ENCODE results near the gene KDM2A.

DNA sequence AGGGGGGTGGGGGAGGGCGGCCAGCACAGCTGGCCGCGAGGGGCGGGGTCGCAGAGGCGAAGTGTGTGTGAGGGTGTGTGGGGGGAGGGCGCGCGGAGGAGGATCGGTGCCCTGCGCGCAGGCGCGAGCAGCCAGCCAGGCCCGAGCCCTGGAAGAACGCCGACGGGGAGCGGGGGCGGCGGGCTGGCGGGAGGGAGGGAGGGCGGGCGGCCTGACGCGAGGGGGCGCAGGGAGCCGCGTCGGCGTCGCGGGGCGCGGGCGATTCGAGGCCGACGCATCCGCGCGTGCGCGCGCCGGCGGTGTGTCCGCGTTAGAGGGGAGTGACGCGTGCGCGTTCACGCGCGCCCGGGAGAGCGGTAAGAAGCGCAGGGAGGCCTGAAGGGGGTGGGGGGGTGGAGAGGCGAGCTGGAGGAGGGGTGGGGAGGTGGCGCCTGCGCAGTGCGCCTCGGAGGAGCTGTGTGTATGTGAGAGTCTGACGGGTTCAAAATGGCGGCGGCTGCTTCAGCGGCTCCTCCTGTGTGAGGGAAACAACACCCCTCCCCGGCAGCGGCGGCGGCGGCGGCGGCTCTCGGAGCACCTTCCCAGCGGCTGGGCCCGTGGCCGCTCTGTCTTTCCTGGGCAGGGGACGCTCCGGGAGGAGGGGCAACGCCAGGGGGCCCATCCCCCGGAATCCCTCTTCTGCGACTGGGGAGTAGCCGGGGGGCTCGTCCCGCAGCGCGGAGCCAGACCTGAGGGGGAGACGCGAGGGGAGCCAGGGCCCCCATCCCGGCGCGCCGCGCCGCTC lies at the start of gene KDM2A:
- TF ChIP-seq, protein P1, sequence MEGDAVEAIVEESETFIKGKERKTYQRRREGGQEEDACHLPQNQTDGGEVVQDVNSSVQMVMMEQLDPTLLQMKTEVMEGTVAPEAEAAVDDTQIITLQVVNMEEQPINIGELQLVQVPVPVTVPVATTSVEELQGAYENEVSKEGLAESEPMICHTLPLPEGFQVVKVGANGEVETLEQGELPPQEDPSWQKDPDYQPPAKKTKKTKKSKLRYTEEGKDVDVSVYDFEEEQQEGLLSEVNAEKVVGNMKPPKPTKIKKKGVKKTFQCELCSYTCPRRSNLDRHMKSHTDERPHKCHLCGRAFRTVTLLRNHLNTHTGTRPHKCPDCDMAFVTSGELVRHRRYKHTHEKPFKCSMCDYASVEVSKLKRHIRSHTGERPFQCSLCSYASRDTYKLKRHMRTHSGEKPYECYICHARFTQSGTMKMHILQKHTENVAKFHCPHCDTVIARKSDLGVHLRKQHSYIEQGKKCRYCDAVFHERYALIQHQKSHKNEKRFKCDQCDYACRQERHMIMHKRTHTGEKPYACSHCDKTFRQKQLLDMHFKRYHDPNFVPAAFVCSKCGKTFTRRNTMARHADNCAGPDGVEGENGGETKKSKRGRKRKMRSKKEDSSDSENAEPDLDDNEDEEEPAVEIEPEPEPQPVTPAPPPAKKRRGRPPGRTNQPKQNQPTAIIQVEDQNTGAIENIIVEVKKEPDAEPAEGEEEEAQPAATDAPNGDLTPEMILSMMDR (IDR thresholded peaks at IDR 0.05), result no peak
- TF ChIP-seq POLR2A (IDR thresholded peaks at IDR 0.05), result no peak

Measured in lower leg skin (tissue), 3 donors.